GM19463 (cell line): ENCODE data around the gene FBXO46.
A peak's percentile ranks its signal among the peaks of the same experiment; 100 is the strongest.
"Not testable (repeated sequence)": the region's sequence is repeated elsewhere in the genome, so short reads cannot be mapped to it uniquely, and the experiment has no call there.

Experiments
- ATAC-seq: cut with Tn5 transposase; IDR thresholded peaks from one replicate; pipeline ENCODE4 v1.9.1; 2021; ENCODE audit warnings: mild to moderate bottlenecking, moderate library complexity; ENCODE audit not compliant: unreplicated experiment

FBXO46 gene

DNA sequence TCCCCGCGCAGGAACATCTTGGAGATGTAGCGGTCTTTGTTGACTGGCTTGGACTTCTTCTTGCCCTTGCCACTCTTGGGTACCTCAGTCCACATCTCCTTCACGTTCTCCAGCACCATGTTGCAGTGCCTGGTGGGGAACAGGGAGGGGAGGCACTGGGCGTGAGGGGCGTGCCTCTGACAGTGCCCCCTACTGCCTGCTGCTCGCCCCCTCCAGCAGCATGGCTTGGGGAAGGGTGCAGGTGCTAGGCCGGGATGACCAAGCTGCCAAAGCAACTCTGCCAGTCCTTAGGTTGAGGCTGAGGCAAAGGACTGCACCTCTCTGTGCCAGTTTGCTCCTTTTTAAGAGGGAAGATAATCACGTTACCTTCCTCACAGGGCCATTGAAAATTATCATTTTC lies 43.1 kb downstream of the FBXO46 start:
- ATAC-seq, result no peak

DNA sequence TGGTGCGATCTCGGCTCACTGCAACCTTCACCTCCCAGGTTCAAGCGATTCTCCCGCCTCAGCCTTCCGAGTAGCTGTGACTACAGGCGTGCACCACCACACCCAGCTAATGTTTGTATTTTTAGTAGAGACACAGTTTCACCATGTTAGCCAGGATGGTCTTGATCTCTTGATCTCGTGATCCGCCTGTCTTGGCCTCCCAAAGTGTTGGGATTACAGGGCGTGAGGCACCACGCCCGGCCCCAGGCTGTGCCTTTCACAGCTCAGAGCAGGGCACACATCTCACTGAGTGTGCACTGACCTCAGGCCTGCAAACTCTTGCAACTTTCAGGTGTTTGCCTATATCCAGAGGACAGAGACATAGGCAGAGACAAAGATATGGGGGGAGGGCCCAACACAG lies 45.7 kb downstream of the FBXO46 start:
- ATAC-seq, result not testable (repeated sequence)

DNA sequence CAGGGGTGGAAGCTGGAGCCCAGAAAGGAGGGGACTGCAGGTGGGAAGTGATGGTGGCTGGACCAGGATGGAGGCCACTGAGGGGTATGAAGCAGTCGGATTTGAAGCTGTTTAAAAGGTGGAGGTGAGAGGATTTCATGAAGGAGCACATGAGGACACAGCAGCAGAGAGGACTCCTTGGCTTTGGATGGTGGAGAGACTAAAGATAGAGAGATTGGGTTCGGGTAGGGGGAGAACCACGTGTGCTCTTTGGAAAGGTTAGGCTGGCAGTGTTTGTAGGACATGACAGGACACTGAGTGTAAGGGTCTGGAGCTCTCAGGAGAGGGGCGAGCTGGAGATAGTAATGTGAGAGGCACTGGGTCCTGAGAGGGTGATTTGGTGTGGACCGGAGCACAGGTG lies 47.8 kb downstream of the FBXO46 start:
- no peak for ATAC-seq

DNA sequence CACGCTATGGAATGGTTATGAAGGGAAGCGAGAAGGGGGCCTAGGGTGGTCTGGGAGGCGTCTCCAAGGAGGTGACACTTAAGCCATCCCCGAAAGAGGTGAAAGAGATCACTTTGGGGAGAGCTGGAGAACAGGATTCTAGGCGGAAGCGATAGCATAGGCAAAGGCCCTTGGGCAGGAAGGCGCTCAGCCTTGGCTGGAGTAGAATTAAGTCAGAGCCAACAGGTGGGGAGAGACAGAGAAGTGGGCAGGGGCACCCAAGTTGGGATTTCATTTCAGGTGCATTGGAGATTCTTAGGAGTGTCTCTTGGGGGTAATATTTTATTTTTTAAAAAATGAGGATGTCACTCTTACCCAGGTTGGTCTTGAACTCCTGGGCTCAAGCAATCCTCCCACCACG lies 48.6 kb downstream of the FBXO46 start:
- ATAC-seq, result no peak

DNA sequence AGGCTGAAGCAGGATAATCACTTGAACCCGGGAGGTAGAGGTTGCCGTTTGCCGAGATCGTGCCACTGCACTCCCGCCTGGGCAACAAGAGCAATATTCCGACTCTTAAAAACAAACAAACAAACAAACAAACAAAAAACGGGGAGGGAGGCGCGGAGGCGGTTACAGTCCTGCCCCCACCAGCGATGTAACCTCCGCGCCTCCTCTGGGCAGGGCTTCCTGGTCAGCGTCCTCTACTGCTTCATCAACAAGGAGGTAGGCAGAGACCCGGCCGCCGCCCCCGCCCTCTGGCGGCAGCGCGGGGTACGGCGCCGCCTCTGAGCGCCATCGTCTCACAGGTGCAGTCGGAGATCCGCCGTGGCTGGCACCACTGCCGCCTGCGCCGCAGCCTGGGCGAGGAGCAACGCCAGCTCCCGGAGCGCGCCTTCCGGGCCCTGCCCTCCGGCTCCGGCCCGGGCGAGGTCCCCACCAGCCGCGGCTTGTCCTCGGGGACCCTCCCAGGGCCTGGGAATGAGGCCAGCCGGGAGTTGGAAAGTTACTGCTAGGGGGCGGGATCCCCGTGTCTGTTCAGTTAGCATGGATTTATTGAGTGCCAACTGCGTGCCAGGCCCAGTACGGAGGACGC lies 49.2 kb downstream of the FBXO46 start:
- peak; percentile 79 for ATAC-seq

DNA sequence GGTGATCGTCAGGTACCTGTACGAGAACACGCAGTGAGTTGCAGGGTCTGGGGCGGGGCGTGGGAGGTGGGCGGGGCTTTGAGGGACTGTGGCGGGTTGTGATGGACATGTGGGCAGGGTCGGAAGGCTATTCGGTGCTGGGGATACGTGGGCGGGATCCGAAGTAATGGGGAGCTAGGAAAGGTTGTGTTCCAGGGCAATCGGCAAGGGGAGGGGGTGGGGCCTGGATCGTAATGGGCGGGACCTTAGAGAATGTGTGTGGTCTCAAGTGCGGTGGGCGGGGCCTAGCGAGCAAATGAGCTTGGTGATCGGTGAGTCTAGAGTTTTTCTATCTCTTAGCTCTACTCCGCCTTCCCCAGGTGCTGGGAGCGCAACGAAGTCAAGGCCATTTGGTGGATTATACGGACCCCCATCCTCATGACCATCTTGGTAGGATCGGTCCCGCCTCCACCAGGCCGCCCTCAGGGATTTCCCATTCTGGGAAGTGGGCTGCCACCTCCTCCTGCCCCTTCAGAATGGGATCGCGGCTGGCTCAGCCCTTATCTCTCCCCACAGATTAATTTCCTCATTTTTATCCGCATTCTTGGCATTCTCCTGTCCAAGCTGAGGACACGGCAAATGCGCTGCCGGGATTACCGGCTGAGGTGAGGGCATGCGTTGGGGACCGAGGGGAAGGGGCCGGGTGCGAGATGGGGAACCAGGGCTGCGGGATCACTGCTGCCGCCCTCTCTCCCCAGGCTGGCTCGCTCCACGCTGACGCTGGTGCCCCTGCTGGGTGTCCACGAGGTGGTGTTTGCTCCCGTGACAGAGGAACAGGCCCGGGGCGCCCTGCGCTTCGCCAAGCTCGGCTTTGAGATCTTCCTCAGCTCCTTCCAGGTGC lies 53.1 kb downstream of the FBXO46 start:
- ATAC-seq, result peak; percentile 49

DNA sequence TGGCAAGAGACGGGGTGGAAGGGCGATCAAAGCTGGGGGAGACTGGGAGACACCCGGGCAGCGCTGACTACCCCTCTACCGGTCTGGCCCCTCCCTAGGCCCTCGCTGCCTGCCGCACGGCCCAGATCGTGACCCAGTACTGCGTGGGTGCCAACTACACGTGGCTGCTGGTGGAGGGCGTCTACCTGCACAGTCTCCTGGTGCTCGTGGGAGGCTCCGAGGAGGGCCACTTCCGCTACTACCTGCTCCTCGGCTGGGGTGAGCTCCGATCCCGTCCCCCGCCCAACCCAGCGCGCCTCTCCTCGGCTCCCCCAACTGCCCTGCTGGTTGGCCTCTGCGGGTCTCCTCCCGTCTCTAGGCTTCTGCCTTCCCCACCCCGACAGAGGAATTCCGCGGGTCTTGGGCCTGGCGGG lies 53.8 kb downstream of the FBXO46 start:
- no peak for ATAC-seq

DNA sequence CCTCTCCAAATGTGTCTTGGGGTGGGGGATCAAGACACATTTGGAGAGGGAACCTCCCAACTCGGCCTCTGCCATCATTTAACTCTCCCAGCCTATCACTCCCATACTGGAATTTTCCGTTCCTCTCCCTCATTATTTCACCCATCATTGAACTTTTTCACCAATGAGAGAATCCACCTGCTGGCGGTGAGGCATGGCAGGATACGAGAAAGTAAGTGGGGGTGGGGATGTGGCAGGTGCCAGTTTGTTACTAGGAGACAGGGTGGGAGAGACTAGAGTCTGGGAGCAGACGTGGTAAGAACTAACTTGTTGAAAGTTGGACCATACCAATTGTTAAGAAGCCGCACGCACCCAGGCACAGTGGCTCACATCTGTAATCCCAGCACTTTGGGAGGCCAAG lies 55.8 kb downstream of the FBXO46 start:
- ATAC-seq, result no peak

DNA sequence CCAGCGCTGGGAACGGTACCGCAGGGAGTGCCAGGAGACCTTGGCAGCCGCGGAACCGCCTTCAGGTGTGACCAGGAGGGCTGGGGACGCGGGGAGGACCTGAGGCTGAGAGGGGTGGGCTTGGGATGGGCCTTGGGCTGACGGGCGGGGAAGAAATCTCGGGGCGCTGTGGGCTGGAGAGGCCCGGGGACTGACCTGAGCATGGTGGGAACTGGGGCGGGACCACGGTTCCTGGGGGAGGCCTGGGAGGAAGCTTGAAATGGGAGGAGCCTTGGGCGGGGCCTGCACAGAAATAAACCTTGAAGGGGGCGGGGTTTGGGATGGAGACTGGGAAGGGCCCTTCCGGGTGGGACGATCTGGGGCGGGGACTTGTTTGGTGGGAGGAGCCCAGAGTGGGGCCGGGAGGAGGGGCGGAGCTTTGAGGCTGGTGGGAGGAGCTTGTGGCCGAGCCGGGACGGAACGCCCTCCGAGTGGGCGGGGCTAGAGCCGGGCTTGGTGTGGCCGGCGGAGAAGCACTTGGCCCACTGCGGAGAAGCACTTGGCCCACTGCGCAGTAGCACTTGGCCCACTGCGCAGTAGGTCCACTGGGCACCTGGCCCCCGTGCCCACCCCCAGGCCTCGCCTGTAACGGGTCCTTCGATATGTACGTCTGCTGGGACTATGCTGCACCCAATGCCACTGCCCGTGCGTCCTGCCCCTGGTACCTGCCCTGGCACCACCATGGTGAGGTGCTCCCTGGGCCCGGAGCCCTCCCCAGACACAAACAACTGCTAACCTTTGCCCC lies 59.8 kb downstream of the FBXO46 start:
- peak; percentile 48 for ATAC-seq

DNA sequence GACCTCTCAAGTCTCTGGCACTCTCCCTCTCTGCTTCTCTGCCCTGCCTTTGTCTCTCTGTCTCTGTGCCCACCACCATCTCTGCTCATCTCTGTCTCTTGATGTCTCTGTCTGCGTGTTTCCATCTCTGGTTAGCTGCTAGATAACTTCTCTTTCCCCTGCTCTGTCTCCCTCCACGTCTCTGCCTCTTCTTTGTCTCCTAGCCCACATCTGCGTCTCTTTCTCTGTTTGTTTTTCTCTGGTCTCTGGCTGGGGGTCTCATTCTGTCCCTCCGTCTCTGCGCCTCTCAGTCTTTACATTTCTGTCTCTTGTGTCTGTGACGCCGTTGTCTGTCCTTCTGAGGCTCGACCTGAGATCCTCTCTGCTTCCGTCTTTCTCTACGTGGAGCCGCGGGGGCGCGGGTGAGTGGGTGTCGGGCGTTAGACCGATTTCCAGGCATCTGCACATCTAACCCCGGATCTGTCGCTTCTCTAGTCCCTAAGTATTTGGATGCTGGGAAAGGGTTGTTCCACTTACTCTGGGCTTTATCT lies 62.3 kb downstream of the FBXO46 start:
- ATAC-seq, result no peak

DNA sequence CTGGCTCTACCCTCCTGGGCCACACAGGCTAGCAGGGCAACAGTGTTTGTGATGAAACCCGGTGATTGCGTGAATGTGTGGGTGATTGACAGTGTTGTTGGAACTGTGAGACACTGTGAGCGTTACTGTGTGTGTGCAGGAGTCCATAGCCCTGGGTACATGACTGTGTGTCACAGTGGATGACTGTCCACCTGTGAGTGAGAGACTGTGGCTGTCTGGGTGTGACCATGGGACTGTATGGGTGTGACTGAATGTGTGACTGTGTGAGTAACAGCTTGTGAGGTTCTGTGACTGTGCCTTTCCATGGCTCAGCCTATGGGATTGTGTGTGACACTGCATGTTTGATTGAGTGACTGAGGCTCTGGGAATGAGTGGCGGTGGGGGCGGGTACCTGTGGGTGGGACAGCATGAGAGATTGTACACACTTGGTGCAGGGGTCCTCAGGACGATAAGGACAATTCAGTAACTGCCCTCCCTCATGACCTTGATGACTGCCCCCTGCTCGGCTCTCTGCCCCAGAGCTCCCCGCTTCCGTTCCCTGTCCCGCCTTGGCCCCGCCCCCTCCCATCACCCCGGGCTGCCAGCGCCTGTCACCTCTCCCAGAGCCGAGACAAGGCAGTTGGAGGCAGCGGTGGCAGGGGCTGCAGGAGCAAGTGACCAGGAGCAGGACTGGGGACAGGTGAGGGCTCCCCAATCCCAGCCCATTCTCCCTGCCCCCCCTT lies 62.9 kb downstream of the FBXO46 start, which contains the start of gene GIPR:
GIPR (plus strand) TSS at position 602 of the 722 bp plus-strand sequence. CDS start 1,300 bp downstream, outside the sequence.
- no peak for ATAC-seq

DNA sequence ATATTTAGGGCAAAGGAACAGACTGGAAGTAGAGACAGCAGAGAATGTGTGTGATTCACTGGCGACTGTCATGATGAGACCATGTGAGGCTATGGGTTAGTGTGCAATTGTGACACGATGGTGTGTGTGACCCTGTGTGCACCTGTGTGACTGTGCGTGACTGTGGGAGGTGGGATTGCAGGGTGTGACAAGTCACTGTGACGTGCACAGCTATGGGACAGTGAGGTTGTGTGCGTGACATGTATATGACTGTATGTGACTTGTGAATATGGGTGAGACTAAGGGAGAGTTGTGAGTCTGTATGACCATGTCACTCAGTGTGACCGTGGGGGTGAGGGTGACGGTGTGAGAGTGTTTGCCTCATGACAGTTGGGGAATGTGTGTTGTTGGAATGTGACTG lies 66.1 kb downstream of the FBXO46 start:
- no peak for ATAC-seq

DNA sequence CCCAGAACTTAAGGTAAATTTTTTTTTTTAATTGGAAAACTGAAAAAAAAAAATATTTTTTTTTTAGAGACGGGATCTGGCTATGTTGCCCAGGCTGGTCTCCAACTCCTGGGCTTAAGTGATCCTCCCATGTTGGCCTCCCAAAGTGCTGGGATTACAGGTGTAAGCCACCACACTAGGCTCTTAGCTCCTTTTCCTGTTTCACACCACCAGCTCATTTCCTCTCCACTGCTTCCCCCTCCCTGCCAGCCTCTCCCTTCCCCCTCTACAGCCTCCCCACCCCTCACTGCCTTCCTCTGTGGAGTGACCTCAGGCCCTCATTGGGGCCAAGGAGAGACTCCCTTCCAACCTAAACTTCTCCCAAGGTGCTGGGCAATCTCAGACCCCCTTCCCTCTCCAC lies 66.9 kb downstream of the FBXO46 start:
- ATAC-seq, result no peak

DNA sequence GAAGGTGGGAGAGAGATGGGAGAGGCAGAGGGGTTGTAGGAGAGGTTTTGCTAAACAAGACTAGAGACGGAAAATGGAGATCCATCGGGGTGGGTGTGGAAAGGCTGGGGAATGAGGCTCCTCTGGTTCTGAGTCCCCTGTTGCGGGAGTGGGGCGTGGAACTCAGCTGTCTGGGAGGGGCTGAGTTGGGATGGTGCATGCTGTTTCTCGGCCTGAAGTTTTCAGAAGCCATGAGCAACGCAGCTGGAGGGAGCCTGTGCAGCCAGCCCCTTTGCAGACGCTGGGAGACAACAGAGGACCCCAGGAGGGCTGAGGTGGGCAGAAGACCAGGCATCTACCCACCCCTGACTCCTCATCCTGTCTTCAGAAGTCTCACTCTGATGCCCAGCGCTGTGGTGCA lies 70.1 kb downstream of the FBXO46 start:
- no peak for ATAC-seq
